B cell (primary cell): Measurements from ENCODE around the gene AEBP1. TPM values are rescaled to one million over a fixed set of nuclear protein-coding genes. Genes with fewer than 3 reads are reported as not detected.

Source experiments
- ATAC-seq: fragments of 200-7000 bp; cut with Tn5 transposase; one replicate; pipeline ENCODE4 v1.10.0; 2021; ENCODE audit warnings: low read depth, mild to moderate bottlenecking, moderate number of reproducible peaks, moderate library complexity
- CTCF ChIA-PET: fragments of 350-600 bp; sonication (Branson Sonifier 250); formaldehyde crosslinking; loops from one replicate; lab custom pipeline; 2021; ENCODE audit warnings: antibody characterized with exemption, inconsistent platforms; lab: Charles Lee
- POLR2A ChIA-PET: fragments of 350-600 bp; sonication (Branson Sonifier 250); formaldehyde crosslinking; loops from one replicate; lab custom pipeline; 2021; ENCODE audit warnings: antibody characterized with exemption; lab: Charles Lee
- DNase-seq: peaks from one replicate; pipeline ENCODE4 v3.0.0; 2013
- H2AFZ ChIP-seq: 2 replicates; pipeline ENCODE4 v1.6.1; 2012; ENCODE audit warnings: mild to moderate bottlenecking, low read depth, low read length; ENCODE audit not compliant: insufficient read depth, poor library complexity, severe bottlenecking
- H3K27ac ChIP-seq, 2 donors: 1 replicate in 1 of 2; 2 replicates in 1 of 2; pipeline ENCODE4 v1.5.1; 2012 to 2013; ENCODE audit warnings: low read length in 2 of 2, mild to moderate bottlenecking in 2 of 2, moderate library complexity in 1 of 2
- H3K27me3 ChIP-seq, 4 experiments: fragments of 200-600 bp in 1 of 4; sonication (generic) in 1 of 4; replicated peaks in 1 of 4; 1 replicate in 2 of 4; 2 replicates in 2 of 4; pipeline versions ENCODE4 v1.6.1 to v1.7.0; 2013 to 2016; ENCODE audit warnings: low read length in 3 of 4, mild to moderate bottlenecking in 2 of 4, mixed read lengths in 1 of 4, moderate library complexity in 1 of 4; ENCODE audit not compliant: insufficient read depth in 4 of 4, control insufficient read depth in 3 of 4; ENCODE audit errors: control extremely low read depth in 1 of 4
- H3K36me3 ChIP-seq, 2 experiments: replicated peaks in 1 of 2; 1 replicate in 1 of 2; 2 replicates in 1 of 2; pipeline versions ENCODE4 v1.6.1 to v1.7.1; 2013; ENCODE audit warnings: low read length in 1 of 2; ENCODE audit not compliant: insufficient read depth in 2 of 2, control insufficient read depth in 1 of 2; ENCODE audit errors: control extremely low read depth in 1 of 2, extremely low read depth in 1 of 2
- H3K4me1 ChIP-seq, 2 donors: fragments of 200-600 bp in 1 of 2; sonication (generic) in 1 of 2; 1 replicate in 1 of 2; 2 replicates in 1 of 2; pipeline versions ENCODE4 v1.5.1 to v1.6.1; 2013 to 2017; ENCODE audit warnings: low read length in 2 of 2; ENCODE audit not compliant: control insufficient read depth in 2 of 2, insufficient read depth in 2 of 2
- H3K4me2 ChIP-seq: replicated peaks from 2 replicates; pipeline ENCODE3; 2012; ENCODE audit warnings: mild to moderate bottlenecking, low read depth, low read length; ENCODE audit not compliant: poor library complexity, severe bottlenecking
- H3K4me3 ChIP-seq, 5 experiments: fragments of 200-600 bp in 1 of 5; sonication (generic) in 1 of 5; 1 replicate in 3 of 5; 2 replicates in 2 of 5; pipeline versions ENCODE4 v1.5.1 to v1.7.0; 2011 to 2016; ENCODE audit warnings: low read length in 4 of 5, mild to moderate bottlenecking in 4 of 5, low read depth in 2 of 5, control low read depth in 1 of 5, moderate library complexity in 1 of 5; ENCODE audit not compliant: insufficient read depth in 1 of 5; ENCODE audit errors: control extremely low read depth in 1 of 5, extremely low read depth in 1 of 5
- H3K79me2 ChIP-seq: fragments of 200-600 bp; sonication (generic); one replicate; pipeline ENCODE4 v1.6.0; 2016; ENCODE audit warnings: low read length; ENCODE audit not compliant: control insufficient read depth, insufficient read depth
- H3K9ac ChIP-seq: fragments of 200-600 bp; sonication (generic); 2 replicates; pipeline ENCODE4 v1.6.1; 2017; ENCODE audit warnings: mild to moderate bottlenecking, low read length, moderate library complexity
- H3K9me3 ChIP-seq, 3 donors: one replicate each; pipeline versions ENCODE4 v1.6.1 to v1.7.1; 2013; ENCODE audit warnings: low read length in 2 of 3; ENCODE audit not compliant: control insufficient read depth in 2 of 3, insufficient read depth in 1 of 3; ENCODE audit errors: control extremely low read depth in 1 of 3
- H4K20me1 ChIP-seq: 2 replicates; pipeline ENCODE4 v1.6.0; 2012; ENCODE audit warnings: mild to moderate bottlenecking, low read length; ENCODE audit not compliant: insufficient read depth, control insufficient read depth, poor library complexity, severe bottlenecking
- H3K27ac Mint-ChIP-seq: one replicate; pipeline ENCODE4 v1.8.0; 2021; ENCODE audit warnings: mixed read lengths
- H3K27me3 Mint-ChIP-seq: one replicate; pipeline ENCODE4 v1.8.0; 2021; ENCODE audit warnings: mixed read lengths
- H3K4me1 Mint-ChIP-seq: one replicate; pipeline ENCODE4 v1.8.0; 2021; ENCODE audit warnings: mixed read lengths
- H3K4me3 Mint-ChIP-seq: one replicate; pipeline ENCODE4 v1.8.0; 2021; ENCODE audit warnings: mixed read lengths
- H3K9me3 Mint-ChIP-seq: one replicate; pipeline ENCODE4 v1.8.0; 2022; ENCODE audit warnings: mixed read lengths; ENCODE audit not compliant: insufficient read depth
- EZH2 ChIP-seq: IDR thresholded peaks from 2 replicates; pipeline ENCODE4 v1.6.1; 2012; ENCODE audit warnings: borderline replicate concordance, low read depth, mild to moderate bottlenecking, moderate library complexity, low read length; ENCODE audit not compliant: insufficient read depth, poor library complexity, severe bottlenecking
- WGBS: methylation state at CpG from one replicate; pipeline ENCODE4 v1.1.5; 2013; ENCODE audit warnings: missing lambda C conversion rate; ENCODE audit not compliant: insufficient coverage; 5-methylcytosine and 5-hydroxymethylcytosine counted together
- intact Hi-C: fragments of 100-400 bp; cut with micrococcal nuclease; formaldehyde crosslinking; loops from one replicate; pipeline ENCODE4 v1.10.0; 2022
- polyA plus RNA-seq: library from polyadenylated mRNA; depleted of rRNA; stranded (reverse); fragments of >200 nt; gene quantifications from 2 replicates; pipeline ENCODE4 v1.2.3, GENCODE V29; 2012
- total RNA-seq, 2 donors: library from RNA; stranded (reverse); fragments of 120-200 nt in 1 of 2; gene quantifications; 1 replicate in 1 of 2; 2 replicates in 1 of 2; pipeline versions ENCODE4 v1.2.3 to v1.2.4, GENCODE V29; 2013 to 2022
- TF ChIP-seq, protein P1 (sequence below): fragments of 200-600 bp; IDR thresholded peaks from one replicate; pipeline ENCODE4 v1.8.0; 2022; ENCODE audit warnings: antibody characterized with exemption, mild to moderate bottlenecking

AEBP1 gene
- total and polyA plus RNA-seq, 2 donors (not counting 1 experiment from before 2014, with no cell fraction given) = 20.2 to 36.7 TPM

GRCh38 chr7:44158096-44158872 is 54.1 kb downstream of the AEBP1 start:
- no peaks in the 10 kb centered on the region for H3K4me1 ChIP-seq
- ChIA-PET POLR2A (no interaction called here), CTCF (no interaction called here)
- no peaks in the 10 kb centered on the region for H3K27me3 ChIP-seq
- intact Hi-C loops = no loop called here
- no peak overlapping the region for H2AFZ ChIP-seq
- no peaks in the 10 kb centered on the region for H3K4me1 Mint-ChIP-seq
- TF ChIP-seq EZH2 = no peak
- TF ChIP-seq, protein P1, sequence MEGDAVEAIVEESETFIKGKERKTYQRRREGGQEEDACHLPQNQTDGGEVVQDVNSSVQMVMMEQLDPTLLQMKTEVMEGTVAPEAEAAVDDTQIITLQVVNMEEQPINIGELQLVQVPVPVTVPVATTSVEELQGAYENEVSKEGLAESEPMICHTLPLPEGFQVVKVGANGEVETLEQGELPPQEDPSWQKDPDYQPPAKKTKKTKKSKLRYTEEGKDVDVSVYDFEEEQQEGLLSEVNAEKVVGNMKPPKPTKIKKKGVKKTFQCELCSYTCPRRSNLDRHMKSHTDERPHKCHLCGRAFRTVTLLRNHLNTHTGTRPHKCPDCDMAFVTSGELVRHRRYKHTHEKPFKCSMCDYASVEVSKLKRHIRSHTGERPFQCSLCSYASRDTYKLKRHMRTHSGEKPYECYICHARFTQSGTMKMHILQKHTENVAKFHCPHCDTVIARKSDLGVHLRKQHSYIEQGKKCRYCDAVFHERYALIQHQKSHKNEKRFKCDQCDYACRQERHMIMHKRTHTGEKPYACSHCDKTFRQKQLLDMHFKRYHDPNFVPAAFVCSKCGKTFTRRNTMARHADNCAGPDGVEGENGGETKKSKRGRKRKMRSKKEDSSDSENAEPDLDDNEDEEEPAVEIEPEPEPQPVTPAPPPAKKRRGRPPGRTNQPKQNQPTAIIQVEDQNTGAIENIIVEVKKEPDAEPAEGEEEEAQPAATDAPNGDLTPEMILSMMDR = no peak
- H3K4me2 ChIP-seq = no peak overlapping the region
- H3K4me3 ChIP-seq = no peak overlapping the region
- no peak overlapping the region for H3K4me3 Mint-ChIP-seq
- H4K20me1 ChIP-seq = no peaks in the 10 kb centered on the region
- H3K9me3 ChIP-seq = no peaks in the 10 kb centered on the region
- DNase-seq (no peak), ATAC-seq (no peak)
- H3K27ac ChIP-seq = no peak overlapping the region
- peaks cover 8% of the 10 kb centered on the region for H3K27me3 Mint-ChIP-seq
- H3K36me3 ChIP-seq = no peaks in the 10 kb centered on the region
- H3K9me3 Mint-ChIP-seq = no peaks in the 10 kb centered on the region
- no peaks in the 10 kb centered on the region for H3K79me2 ChIP-seq
- 94% methylated on average over 10 of the region's 10 CpGs for WGBS
- no peak overlapping the region for H3K27ac Mint-ChIP-seq
- no peak overlapping the region for H3K9ac ChIP-seq

GRCh38 chr7:44158873-44159631 is 54.9 kb downstream of the AEBP1 start:
- H3K4me2 ChIP-seq = no peak overlapping the region
- Mint-ChIP-seq H3K27ac (no peak overlapping the region), H3K4me3 (no peak overlapping the region), H3K4me1 (no peaks in the 10 kb centered on the region), H3K27me3 (peaks cover 8% of the 10 kb centered on the region), H3K9me3 (no peaks in the 10 kb centered on the region)
- TF ChIP-seq EZH2 = no peak
- TF ChIP-seq, protein P1 = no peak
- no peak for ATAC-seq
- H3K36me3 ChIP-seq = no peaks in the 10 kb centered on the region
- H3K9me3 ChIP-seq = peaks cover 0 to under 1% (median 0%) of the 10 kb centered on the region in 3 donors
- no peaks in the 10 kb centered on the region for H3K4me1 ChIP-seq
- H3K27me3 ChIP-seq = no peaks in the 10 kb centered on the region
- H3K9ac ChIP-seq = no peak overlapping the region
- intact Hi-C loops = no loop called here
- H3K79me2 ChIP-seq = no peaks in the 10 kb centered on the region
- no peak overlapping the region for H3K27ac ChIP-seq
- no peak for DNase-seq
- no peaks in the 10 kb centered on the region for H4K20me1 ChIP-seq
- ChIA-PET POLR2A (no interaction called here), CTCF (no interaction called here)
- H3K4me3 ChIP-seq = no peak overlapping the region
- WGBS = over 99% methylated on average over 11 of the region's 12 CpGs
- no peak overlapping the region for H2AFZ ChIP-seq
